Measurements from ENCODE around the gene ADIPOR2.

The ADIPOR2 gene

DNA sequence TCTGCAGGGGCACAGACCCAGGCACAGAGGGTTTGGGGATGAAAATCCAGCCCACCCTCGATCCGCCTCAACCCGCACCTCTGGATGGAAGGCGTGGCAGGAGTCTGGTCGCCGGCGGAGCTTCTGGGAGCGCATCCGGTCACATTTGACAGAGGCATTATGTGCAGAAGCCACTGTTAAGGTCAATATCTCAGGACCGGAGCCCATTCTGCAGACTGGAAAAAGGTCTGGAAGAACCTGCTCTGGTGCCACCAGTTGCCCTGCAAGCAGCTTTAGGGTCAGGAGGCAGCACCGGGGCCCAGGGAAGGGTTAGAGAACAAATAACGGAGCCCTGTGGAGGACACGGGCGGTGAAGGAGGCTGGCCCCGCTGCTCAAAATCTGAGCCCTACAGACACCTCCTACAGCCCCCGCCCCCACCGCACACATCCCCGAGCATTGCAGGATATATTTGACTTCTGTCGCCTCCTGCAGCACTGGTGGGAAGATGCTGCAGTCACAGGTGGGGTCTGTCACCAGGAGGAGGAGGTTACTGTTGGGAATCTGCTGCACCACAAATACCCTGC is 104.4 kb downstream of the ADIPOR2 start:
- TF ChIP-seq TCF12 (IDR thresholded peaks at IDR 0.05; ENCODE audit: low read depth) (no peak), NFIC (IDR thresholded peaks at IDR 0.05) (no peak), CREB1 (IDR thresholded peaks at IDR 0.05; ENCODE audit: low read depth) (no peak), TEAD4 (IDR thresholded peaks at IDR 0.05) (no peak), YY1 (IDR thresholded peaks at IDR 0.05; ENCODE audit: low read depth) (no peak), CEBPB (IDR thresholded peaks at IDR 0.05) (no peak), ZBTB7A (IDR thresholded peaks at IDR 0.05; ENCODE audit: low read depth) (no peak), TAF1 (IDR thresholded peaks at IDR 0.05; ENCODE audit: low read depth) (no peak), EGR1 (IDR thresholded peaks at IDR 0.05) (no peak), EP300 (IDR thresholded peaks at IDR 0.05; ENCODE audit: borderline replicate concordance) (no peak), FOXM1 (IDR thresholded peaks at IDR 0.05; ENCODE audit: borderline replicate concordance, low read depth) (no peak), RAD21 (IDR thresholded peaks at IDR 0.05; ENCODE audit: low read depth) (no peak)
- TF ChIP-seq, protein P1, sequence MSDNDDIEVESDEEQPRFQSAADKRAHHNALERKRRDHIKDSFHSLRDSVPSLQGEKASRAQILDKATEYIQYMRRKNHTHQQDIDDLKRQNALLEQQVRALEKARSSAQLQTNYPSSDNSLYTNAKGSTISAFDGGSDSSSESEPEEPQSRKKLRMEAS (IDR thresholded peaks at IDR 0.05): no peak
- TF ChIP-seq, protein P2, sequence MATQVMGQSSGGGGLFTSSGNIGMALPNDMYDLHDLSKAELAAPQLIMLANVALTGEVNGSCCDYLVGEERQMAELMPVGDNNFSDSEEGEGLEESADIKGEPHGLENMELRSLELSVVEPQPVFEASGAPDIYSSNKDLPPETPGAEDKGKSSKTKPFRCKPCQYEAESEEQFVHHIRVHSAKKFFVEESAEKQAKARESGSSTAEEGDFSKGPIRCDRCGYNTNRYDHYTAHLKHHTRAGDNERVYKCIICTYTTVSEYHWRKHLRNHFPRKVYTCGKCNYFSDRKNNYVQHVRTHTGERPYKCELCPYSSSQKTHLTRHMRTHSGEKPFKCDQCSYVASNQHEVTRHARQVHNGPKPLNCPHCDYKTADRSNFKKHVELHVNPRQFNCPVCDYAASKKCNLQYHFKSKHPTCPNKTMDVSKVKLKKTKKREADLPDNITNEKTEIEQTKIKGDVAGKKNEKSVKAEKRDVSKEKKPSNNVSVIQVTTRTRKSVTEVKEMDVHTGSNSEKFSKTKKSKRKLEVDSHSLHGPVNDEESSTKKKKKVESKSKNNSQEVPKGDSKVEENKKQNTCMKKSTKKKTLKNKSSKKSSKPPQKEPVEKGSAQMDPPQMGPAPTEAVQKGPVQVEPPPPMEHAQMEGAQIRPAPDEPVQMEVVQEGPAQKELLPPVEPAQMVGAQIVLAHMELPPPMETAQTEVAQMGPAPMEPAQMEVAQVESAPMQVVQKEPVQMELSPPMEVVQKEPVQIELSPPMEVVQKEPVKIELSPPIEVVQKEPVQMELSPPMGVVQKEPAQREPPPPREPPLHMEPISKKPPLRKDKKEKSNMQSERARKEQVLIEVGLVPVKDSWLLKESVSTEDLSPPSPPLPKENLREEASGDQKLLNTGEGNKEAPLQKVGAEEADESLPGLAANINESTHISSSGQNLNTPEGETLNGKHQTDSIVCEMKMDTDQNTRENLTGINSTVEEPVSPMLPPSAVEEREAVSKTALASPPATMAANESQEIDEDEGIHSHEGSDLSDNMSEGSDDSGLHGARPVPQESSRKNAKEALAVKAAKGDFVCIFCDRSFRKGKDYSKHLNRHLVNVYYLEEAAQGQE (IDR thresholded peaks at IDR 0.05; ENCODE audit: low read depth): no peak
- TF ChIP-seq, protein P3, sequence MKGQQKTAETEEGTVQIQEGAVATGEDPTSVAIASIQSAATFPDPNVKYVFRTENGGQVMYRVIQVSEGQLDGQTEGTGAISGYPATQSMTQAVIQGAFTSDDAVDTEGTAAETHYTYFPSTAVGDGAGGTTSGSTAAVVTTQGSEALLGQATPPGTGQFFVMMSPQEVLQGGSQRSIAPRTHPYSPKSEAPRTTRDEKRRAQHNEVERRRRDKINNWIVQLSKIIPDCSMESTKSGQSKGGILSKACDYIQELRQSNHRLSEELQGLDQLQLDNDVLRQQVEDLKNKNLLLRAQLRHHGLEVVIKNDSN (IDR thresholded peaks at IDR 0.05): no peak

- TF ChIP-seq, protein P1 (IDR thresholded peaks at IDR 0.05): peak; percentile 91
- TF ChIP-seq RAD21 (IDR thresholded peaks at IDR 0.05; ENCODE audit: low read depth): peak; percentile 92
- TF ChIP-seq TAF1 (IDR thresholded peaks at IDR 0.05; ENCODE audit: low read depth): peak; percentile 36; the same call in 1 of the 2 replicates
- peak; percentile 27; the same call in 1 of the 2 replicates for TF ChIP-seq YY1 (IDR thresholded peaks at IDR 0.05; ENCODE audit: low read depth)
- TF ChIP-seq, protein P2 (IDR thresholded peaks at IDR 0.05; ENCODE audit: low read depth): no peak
- no peak for TF ChIP-seq FOXM1 (IDR thresholded peaks at IDR 0.05; ENCODE audit: borderline replicate concordance, low read depth)
These were observed 105.1 kb downstream of the ADIPOR2 start for GRCh38 chr12:1795785-1796514.

DNA sequence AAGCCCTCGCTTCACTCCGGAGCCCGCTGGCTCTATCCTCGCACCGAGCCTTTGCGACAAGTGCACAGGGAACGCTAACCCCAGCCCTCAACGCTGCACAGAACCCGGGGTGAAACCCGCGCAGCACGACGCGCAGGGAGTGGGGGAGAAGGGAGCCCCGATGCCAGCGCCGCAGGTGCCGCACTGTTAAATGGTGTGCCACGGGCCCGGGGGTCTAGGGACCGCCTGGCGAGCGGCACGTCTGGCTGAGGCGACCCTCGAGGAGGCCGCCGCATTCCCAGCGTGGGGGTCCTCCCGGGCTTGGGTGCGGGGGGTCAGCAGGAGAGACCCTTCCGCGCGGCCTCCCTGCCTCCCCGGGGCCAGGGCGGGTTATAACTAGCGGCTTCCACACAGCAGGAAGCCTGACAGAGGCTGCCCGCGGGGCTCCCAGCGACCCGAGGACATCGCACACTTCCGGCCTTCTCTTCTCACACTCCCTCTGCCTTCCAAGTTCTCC is 105.7 kb downstream of the ADIPOR2 start:
- TF ChIP-seq ZBTB7A (IDR thresholded peaks at IDR 0.05; ENCODE audit: low read depth) (no peak), YY1 (IDR thresholded peaks at IDR 0.05; ENCODE audit: low read depth) (no peak), TCF12 (IDR thresholded peaks at IDR 0.05; ENCODE audit: low read depth) (no peak)

- TF ChIP-seq CEBPB (IDR thresholded peaks at IDR 0.05) (no peak), TCF12 (IDR thresholded peaks at IDR 0.05; ENCODE audit: low read depth) (no peak), TEAD4 (IDR thresholded peaks at IDR 0.05) (no peak), CREB1 (IDR thresholded peaks at IDR 0.05; ENCODE audit: low read depth) (no peak), TAF1 (IDR thresholded peaks at IDR 0.05; ENCODE audit: low read depth) (no peak), NFIC (IDR thresholded peaks at IDR 0.05) (no peak), FOXM1 (IDR thresholded peaks at IDR 0.05; ENCODE audit: borderline replicate concordance, low read depth) (no peak), ZBTB7A (IDR thresholded peaks at IDR 0.05; ENCODE audit: low read depth) (no peak), RAD21 (IDR thresholded peaks at IDR 0.05; ENCODE audit: low read depth) (no peak), EGR1 (IDR thresholded peaks at IDR 0.05) (no peak), YY1 (IDR thresholded peaks at IDR 0.05; ENCODE audit: low read depth) (no peak), EP300 (IDR thresholded peaks at IDR 0.05; ENCODE audit: borderline replicate concordance) (no peak)
- TF ChIP-seq, protein P3 (IDR thresholded peaks at IDR 0.05): no peak
- TF ChIP-seq, protein P2 (IDR thresholded peaks at IDR 0.05; ENCODE audit: low read depth): no peak
- TF ChIP-seq, protein P1 (IDR thresholded peaks at IDR 0.05): no peak
These were observed 106.4 kb downstream of the ADIPOR2 start for GRCh38 chr12:1797011-1797901.
